NCI-H1930 (cell line): ENCODE results near the gene NME2.

Source experiments
- DNase-seq, 2 experiments: peaks; one replicate each; lab custom pipeline; 2025; lab: John Stamatoyannopoulos, UW

Gene NME2

GRCh38 chr17:51203838-51204237 is 37.6 kb downstream of the NME2 start:
- DNase-seq: no peak

DNA sequence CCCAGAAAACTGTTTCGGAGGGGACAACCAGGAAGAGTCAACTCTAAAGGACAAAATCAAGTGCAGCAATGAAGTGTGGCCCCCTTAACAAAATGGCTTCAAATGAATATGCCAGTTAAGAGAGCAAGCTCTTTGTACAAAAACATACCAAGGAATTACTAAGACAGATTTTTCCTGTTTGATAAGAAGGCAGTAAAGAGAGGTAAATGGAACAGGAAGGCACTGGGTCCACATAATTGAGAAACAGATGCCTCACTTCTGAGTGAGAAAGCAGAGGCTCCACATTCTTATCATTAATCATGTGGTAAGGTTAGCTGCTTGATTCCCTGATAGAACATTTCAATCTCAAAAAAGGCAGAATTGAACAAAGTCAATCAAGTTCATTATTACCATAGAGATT is 48.7 kb downstream of the NME2 start:
- no peak for DNase-seq

DNA sequence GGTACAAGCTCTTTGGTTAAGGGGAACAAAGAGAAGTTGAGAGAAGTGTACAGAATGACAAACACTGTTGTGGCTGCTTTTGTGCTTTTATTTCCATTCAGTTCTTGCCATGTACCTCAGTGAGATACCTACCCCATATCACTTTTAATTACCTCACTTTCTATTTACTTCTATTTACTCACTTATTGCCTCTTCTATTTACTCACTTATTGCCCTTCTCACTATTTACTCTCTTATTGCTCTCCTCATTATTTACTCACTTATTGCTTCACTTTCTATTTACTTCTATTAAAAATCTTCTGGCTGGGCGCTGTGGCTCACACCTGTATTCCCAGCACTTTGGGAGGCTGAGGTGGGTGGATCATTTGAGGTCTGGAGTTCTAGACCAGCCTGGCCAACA is 51.7 kb downstream of the NME2 start:
- DNase-seq: no peak

DNA sequence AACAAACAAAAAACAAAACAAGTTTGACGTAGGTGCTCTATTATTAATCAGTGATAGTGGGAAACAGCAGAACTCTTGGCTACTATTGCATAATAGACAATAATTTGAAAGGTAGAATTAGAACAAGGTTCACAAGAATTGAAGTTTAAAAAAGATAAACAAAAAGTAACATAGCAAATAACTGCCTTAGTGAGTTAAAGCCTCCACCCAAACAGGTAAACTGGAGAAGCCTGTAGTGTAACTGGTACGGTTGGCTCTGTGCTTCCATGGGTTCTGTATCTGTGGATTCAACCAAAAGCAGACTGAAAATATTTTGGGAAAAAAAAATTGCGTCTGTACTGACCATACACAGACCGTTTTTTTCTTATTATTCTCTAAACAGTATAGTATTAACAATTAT is 55.1 kb downstream of the NME2 start:
- no peak for DNase-seq
